ENCODE results near the gene ZNF618. TPM values are rescaled to one million over a fixed set of nuclear protein-coding genes. Genes with fewer than 3 reads are reported as not detected.

ZNF618 gene
- polyA plus RNA-seq, 3 donors = 0.53 to 1.9 (median 0.78) TPM

DNA sequence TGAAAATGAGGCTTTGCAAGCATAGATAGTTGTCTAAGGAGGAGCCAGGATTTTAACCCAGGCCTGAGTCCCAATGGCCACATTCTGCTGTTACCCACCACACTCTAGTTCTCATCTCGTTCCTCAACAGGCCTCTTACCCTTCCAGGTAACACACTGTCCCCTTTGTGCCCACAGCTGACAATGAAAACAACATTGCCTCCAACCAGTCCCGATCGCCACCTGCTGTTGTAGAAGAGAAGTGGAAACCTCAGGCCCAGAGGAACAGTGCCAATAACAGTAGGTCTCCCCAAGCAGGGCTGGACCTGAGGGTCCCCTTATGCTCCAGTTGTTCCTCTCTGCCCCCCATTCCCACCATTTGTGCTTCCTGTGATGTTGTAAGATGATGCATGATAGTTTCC, 171.6 kb downstream of the ZNF618 start:
- Mint-ChIP-seq H3K4me1 (no peaks in the 10 kb centered on the region), H3K27me3 (ENCODE audit: low read depth in 3 of 3) (peaks cover 0 to 2% (median 0%) of the 10 kb centered on the region in 3 donors), H3K4me3 (no peak overlapping the region), H3K27ac (no peak overlapping the region), H3K36me3 (peaks cover 20 to 30% of the 10 kb centered on the region in 2 donors), H3K9me3 (peaks cover 0 to 2% (median 0%) of the 10 kb centered on the region in 7 donors)
- Histone ChIP-seq H3K4me1 (ENCODE audit: control insufficient read depth in 1 of 2, insufficient read depth in 2 of 2, low read length in 2 of 2) (no peaks in the 10 kb centered on the region), H3K9me3 (replicated peaks in 1 of 2; ENCODE audit: control insufficient read depth in 1 of 2, insufficient read depth in 1 of 2, low read length in 2 of 2) (no peaks in the 10 kb centered on the region), H3K9ac (ENCODE audit: insufficient read depth, low read length, poor library complexity, severe bottlenecking) (no peak overlapping the region), H3K79me2 (ENCODE audit: insufficient read depth, low read length) (no peaks in the 10 kb centered on the region), H2AFZ (ENCODE audit: insufficient read depth, low read depth, low read length, poor library complexity, severe bottlenecking) (no peak overlapping the region), H3K4me3 (replicated peaks in 1 of 3; ENCODE audit: low read depth in 2 of 3, low read length in 3 of 3) (no peak overlapping the region), H3K36me3 (replicated peaks in 1 of 2; ENCODE audit: control insufficient read depth in 1 of 2, insufficient read depth in 2 of 2, low read length in 2 of 2) (peaks cover 15 to 29% of the 10 kb centered on the region in 2 donors), H4K20me1 (ENCODE audit: insufficient read depth, low read length) (no peaks in the 10 kb centered on the region), H3K4me2 (replicated peaks; ENCODE audit: extremely low read depth, low read length, poor library complexity, severe bottlenecking) (no peak overlapping the region), H3K27me3 (ENCODE audit: control insufficient read depth in 2 of 2, insufficient read depth in 2 of 2, low read length in 2 of 2) (no peaks in the 10 kb centered on the region), H3K27ac (ENCODE audit: low read depth in 1 of 2, low read length in 2 of 2) (no peak overlapping the region)
- intact Hi-C loops (cut with micrococcal nuclease) = no loop called here
- no peak for DNase-seq
- TF ChIP-seq, protein P1, sequence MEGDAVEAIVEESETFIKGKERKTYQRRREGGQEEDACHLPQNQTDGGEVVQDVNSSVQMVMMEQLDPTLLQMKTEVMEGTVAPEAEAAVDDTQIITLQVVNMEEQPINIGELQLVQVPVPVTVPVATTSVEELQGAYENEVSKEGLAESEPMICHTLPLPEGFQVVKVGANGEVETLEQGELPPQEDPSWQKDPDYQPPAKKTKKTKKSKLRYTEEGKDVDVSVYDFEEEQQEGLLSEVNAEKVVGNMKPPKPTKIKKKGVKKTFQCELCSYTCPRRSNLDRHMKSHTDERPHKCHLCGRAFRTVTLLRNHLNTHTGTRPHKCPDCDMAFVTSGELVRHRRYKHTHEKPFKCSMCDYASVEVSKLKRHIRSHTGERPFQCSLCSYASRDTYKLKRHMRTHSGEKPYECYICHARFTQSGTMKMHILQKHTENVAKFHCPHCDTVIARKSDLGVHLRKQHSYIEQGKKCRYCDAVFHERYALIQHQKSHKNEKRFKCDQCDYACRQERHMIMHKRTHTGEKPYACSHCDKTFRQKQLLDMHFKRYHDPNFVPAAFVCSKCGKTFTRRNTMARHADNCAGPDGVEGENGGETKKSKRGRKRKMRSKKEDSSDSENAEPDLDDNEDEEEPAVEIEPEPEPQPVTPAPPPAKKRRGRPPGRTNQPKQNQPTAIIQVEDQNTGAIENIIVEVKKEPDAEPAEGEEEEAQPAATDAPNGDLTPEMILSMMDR (IDR thresholded peaks at IDR 0.05) = no peak
- 100% methylated on average over 1 of the region's 3 CpGs for WGBS (ENCODE audit: insufficient coverage)

DNA sequence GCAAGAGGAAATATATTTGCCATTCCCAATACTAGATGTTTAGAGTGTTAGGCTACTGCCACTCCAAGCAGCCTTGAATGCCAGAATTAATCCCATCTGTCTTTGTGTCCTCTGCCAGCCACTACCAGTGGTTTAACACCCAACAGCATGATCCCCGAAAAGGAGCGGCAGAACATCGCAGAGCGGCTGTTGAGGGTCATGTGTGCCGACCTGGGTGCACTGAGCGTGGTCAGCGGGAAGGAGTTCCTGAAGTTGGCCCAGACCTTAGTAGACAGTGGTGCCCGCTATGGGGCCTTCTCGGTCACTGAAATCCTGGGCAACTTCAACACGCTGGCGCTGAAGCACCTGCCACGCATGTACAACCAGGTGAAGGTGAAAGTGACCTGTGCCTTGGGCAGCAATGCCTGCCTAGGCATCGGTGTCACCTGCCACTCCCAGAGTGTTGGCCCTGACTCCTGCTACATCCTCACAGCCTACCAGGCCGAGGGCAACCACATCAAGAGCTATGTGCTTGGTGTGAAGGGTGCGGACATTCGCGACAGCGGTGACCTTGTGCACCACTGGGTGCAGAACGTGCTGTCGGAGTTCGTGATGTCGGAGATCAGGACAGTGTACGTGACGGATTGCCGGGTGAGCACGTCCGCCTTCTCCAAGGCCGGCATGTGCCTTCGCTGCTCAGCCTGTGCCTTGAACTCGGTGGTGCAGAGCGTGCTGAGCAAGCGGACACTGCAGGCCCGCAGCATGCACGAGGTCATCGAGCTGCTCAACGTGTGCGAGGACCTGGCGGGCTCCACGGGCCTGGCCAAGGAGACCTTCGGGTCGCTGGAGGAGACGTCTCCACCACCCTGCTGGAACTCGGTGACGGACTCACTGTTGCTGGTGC, 172.7 kb downstream of the ZNF618 start:
- intact Hi-C loops (cut with micrococcal nuclease) = no loop called here
- no peaks in the 10 kb centered on the region for H3K9me3 Mint-ChIP-seq
- 99% methylated on average over 40 of the region's 44 CpGs for WGBS (ENCODE audit: insufficient coverage)

More for the DNA sequence above, 172.7 kb downstream of the ZNF618 start:
- Mint-ChIP-seq H3K4me3 (no peak overlapping the region), H3K4me1 (no peaks in the 10 kb centered on the region), H3K27me3 (ENCODE audit: low read depth in 3 of 3) (peaks cover 0 to 2% (median 0%) of the 10 kb centered on the region in 3 donors), H3K36me3 (peaks cover 20 to 33% of the 10 kb centered on the region in 2 donors), H3K27ac (no peak overlapping the region)
- no peak overlapping the region for H3K27ac ChIP-seq (ENCODE audit: low read depth in 1 of 2, low read length in 2 of 2)
- H3K36me3 ChIP-seq (replicated peaks in 1 of 2; ENCODE audit: control insufficient read depth in 1 of 2, insufficient read depth in 2 of 2, low read length in 2 of 2) = peaks cover 15 to 29% of the 10 kb centered on the region in 2 donors
- no peak overlapping the region for H2AFZ ChIP-seq (ENCODE audit: insufficient read depth, low read depth, low read length, poor library complexity, severe bottlenecking)
- no peaks in the 10 kb centered on the region for H3K4me1 ChIP-seq (ENCODE audit: control insufficient read depth in 1 of 2, insufficient read depth in 2 of 2, low read length in 2 of 2)
- H3K79me2 ChIP-seq (ENCODE audit: insufficient read depth, low read length) = no peaks in the 10 kb centered on the region
- no peak overlapping the region for H3K4me2 ChIP-seq (replicated peaks; ENCODE audit: extremely low read depth, low read length, poor library complexity, severe bottlenecking)
- TF ChIP-seq, protein P1 (IDR thresholded peaks at IDR 0.05) = no peak
- H3K9ac ChIP-seq (ENCODE audit: insufficient read depth, low read length, poor library complexity, severe bottlenecking) = no peak overlapping the region
- no peak overlapping the region for H3K4me3 ChIP-seq (replicated peaks in 1 of 3; ENCODE audit: low read depth in 2 of 3, low read length in 3 of 3)
- H3K9me3 ChIP-seq (replicated peaks in 1 of 2; ENCODE audit: control insufficient read depth in 1 of 2, insufficient read depth in 1 of 2, low read length in 2 of 2) = no peaks in the 10 kb centered on the region
- H4K20me1 ChIP-seq (ENCODE audit: insufficient read depth, low read length) = no peaks in the 10 kb centered on the region
- no peak for DNase-seq
- H3K27me3 ChIP-seq (ENCODE audit: control insufficient read depth in 2 of 2, insufficient read depth in 2 of 2, low read length in 2 of 2) = no peaks in the 10 kb centered on the region

Measured in CD14-positive monocyte (primary cell).